Endothelial cell of umbilical vein (primary cell): ENCODE measurements around the gene CCDC69. TPM values are rescaled to one million over a fixed set of nuclear protein-coding genes. Genes with fewer than 3 reads are reported as not detected.
A peak's percentile ranks its signal among the peaks of the same experiment; 100 is the strongest.

Source experiments
- BruUV-seq: library from RNA; stranded (reverse); fragments of 400-500 nt; replicated peaks from 2 replicates; lab custom pipeline; 2021; lab: Mats Ljungman, UMichigan
- CTCF ChIA-PET: fragments of 300-600, 350-600 bp; sonication (Branson Sonifier 250); formaldehyde crosslinking; loops from one replicate; lab custom pipeline; 2021; ENCODE audit warnings: antibody characterized with exemption, inconsistent platforms; lab: Charles Lee
- POLR2A ChIA-PET: fragments of 300-600, 350-600 bp; sonication (Branson Sonifier 250); formaldehyde crosslinking; loops from one replicate; lab custom pipeline; 2021; ENCODE audit warnings: antibody characterized with exemption, inconsistent platforms; lab: Charles Lee
- DNase-seq: peaks from one replicate; pipeline ENCODE4 v3.0.0-alpha.2; 2011; ENCODE audit warnings: low read depth, low spot score
- FAIRE-seq: peaks from 2 replicates; lab custom pipeline; 2011; peaks lifted over from hg19 to GRCh38; lab: Jason Lieb, UNC
- H2AFZ ChIP-seq: 2 replicates; pipeline ENCODE4 v1.6.0; 2012; ENCODE audit warnings: low read depth, low read length, control low read depth, inconsistent platforms
- H3K27ac ChIP-seq: 2 replicates; pipeline ENCODE4 v1.5.1; 2011; ENCODE audit warnings: low read depth, mild to moderate bottlenecking, control low read depth, low read length, moderate library complexity; ENCODE audit not compliant: insufficient read depth
- H3K27me3 ChIP-seq, 2 experiments: 2 replicates each; pipeline versions ENCODE4 v1.6.0 to v1.6.1; 2011; ENCODE audit warnings: low read length in 2 of 2, mixed read lengths in 1 of 2; ENCODE audit not compliant: control insufficient read depth in 2 of 2, insufficient read depth in 2 of 2
- H3K36me3 ChIP-seq, 2 experiments: 2 replicates in 1 of 2; 3 replicates in 1 of 2; pipeline ENCODE4 v1.5.1; 2011; ENCODE audit warnings: low read length in 2 of 2, mild to moderate bottlenecking in 1 of 2, moderate library complexity in 1 of 2; ENCODE audit not compliant: control insufficient read depth in 2 of 2, insufficient read depth in 2 of 2; ENCODE audit errors: extremely low read depth in 1 of 2
- H3K4me1 ChIP-seq: 3 replicates; pipeline ENCODE4 v1.5.1; 2011; ENCODE audit warnings: mild to moderate bottlenecking, low read length; ENCODE audit not compliant: control insufficient read depth, insufficient read depth; ENCODE audit errors: extremely low read depth
- H3K4me2 ChIP-seq: 2 replicates; pipeline ENCODE4 v1.6.1; 2011; ENCODE audit warnings: low read length, control low read depth, mixed read lengths; ENCODE audit not compliant: insufficient read depth
- H3K4me3 ChIP-seq, 3 experiments: fragments of 200-600 bp in 1 of 3; sonication (generic), shearing (Covaris generic) in 1 of 3; replicated peaks in 1 of 3; 2 replicates each; pipeline ENCODE4 v1.5.1; 2011 to 2016; ENCODE audit warnings: control low read depth in 3 of 3, low read length in 3 of 3, mild to moderate bottlenecking in 2 of 3, inconsistent platforms in 1 of 3, low read depth in 1 of 3, moderate library complexity in 1 of 3; ENCODE audit not compliant: insufficient read depth in 1 of 3
- H3K79me2 ChIP-seq: 2 replicates; pipeline ENCODE4 v1.6.0; 2012; ENCODE audit warnings: low read length, inconsistent platforms; ENCODE audit not compliant: control insufficient read depth, insufficient read depth
- H3K9ac ChIP-seq: replicated peaks from 2 replicates; pipeline ENCODE3; 2011; ENCODE audit warnings: low read length, control low read depth; ENCODE audit not compliant: insufficient read depth; ENCODE audit errors: extremely low read depth
- H3K9me1 ChIP-seq: replicated peaks from 3 replicates; pipeline ENCODE4 v1.6.0; 2011; ENCODE audit warnings: mild to moderate bottlenecking, low read length; ENCODE audit not compliant: control insufficient read depth, insufficient read depth; ENCODE audit errors: extremely low read depth
- H3K9me3 ChIP-seq: replicated peaks from 2 replicates; pipeline ENCODE4 v1.5.1; 2012; ENCODE audit warnings: low read length, inconsistent platforms; ENCODE audit not compliant: control insufficient read depth, insufficient read depth
- H4K20me1 ChIP-seq: replicated peaks from 2 replicates; pipeline ENCODE3; 2011; ENCODE audit warnings: mild to moderate bottlenecking, low read length; ENCODE audit not compliant: control insufficient read depth, insufficient read depth; ENCODE audit errors: extremely low read depth
- EZH2 ChIP-seq: IDR thresholded peaks from 2 replicates; pipeline ENCODE4 v1.6.1; 2012; ENCODE audit warnings: borderline replicate concordance, low read depth, mild to moderate bottlenecking, moderate library complexity, low read length, inconsistent platforms; ENCODE audit not compliant: severe bottlenecking
- FOS ChIP-seq: IDR thresholded peaks from 2 replicates; pipeline ENCODE4 v1.6.1; 2011; ENCODE audit warnings: mild to moderate bottlenecking, low read length, moderate library complexity, borderline replicate concordance; ENCODE audit not compliant: insufficient read depth
- GATA2 ChIP-seq: IDR thresholded peaks from 2 replicates; pipeline ENCODE4 v1.7.0; 2011; ENCODE audit warnings: low read depth, mild to moderate bottlenecking, moderate library complexity, mixed read lengths, low read length; ENCODE audit not compliant: insufficient read length, insufficient read depth
- JUN ChIP-seq: IDR thresholded peaks from 2 replicates; pipeline ENCODE4 v1.6.1; 2011; ENCODE audit warnings: borderline replicate concordance, low read depth; ENCODE audit not compliant: insufficient read length, insufficient read depth
- MYC ChIP-seq: IDR thresholded peaks from one replicate; pipeline ENCODE4 v1.6.1; 2011; ENCODE audit warnings: mild to moderate bottlenecking, low read depth, low read length
- POLR2A ChIP-seq: IDR thresholded peaks from 2 replicates; pipeline ENCODE4 v1.6.1; 2012; ENCODE audit warnings: low read depth, mild to moderate bottlenecking, control low read depth, low read length
- POLR2AphosphoS5 ChIP-seq: IDR thresholded peaks from 2 replicates; pipeline ENCODE4 v1.6.1; 2012; ENCODE audit warnings: low read depth, mild to moderate bottlenecking, control low read depth, low read length, moderate library complexity; ENCODE audit not compliant: insufficient read depth
- dilution Hi-C: fragments of 300-500 bp; cut with MboI; formaldehyde crosslinking; loops from one replicate; pipeline ENCODE4 v1.15.0; 2019; ENCODE audit warnings: low sequenced_read_pairs; ENCODE audit not compliant: extremely low pct_ligation_motif_present
- intact Hi-C: fragments of 100-400 bp; cut with micrococcal nuclease; formaldehyde crosslinking; loops from one replicate; pipeline ENCODE4 v1.10.0; 2022
- polyA plus RNA-seq, 4 experiments: library from polyadenylated mRNA; depleted of rRNA in 3 of 4; stranded (reverse) in 3 of 4; unstranded in 1 of 4; fragments of >200 nt; gene quantifications; 2 replicates each; pipeline versions ENCODE4 v1.2.1 to v1.2.3, GENCODE V29; 2011 to 2012; ENCODE audit warnings: missing spikeins in 1 of 4
- total RNA-seq: library from RNA; stranded (reverse); gene quantifications from 2 replicates; pipeline ENCODE4 v1.2.3, GENCODE V29; 2021
- TF ChIP-seq, protein P1 (sequence below): IDR thresholded peaks from 2 replicates; pipeline ENCODE4 v1.6.1; 2011; ENCODE audit not compliant: insufficient read depth, insufficient read length
- TF ChIP-seq, protein P2 (sequence below), 2 donors: IDR thresholded peaks; 1 replicate in 1 of 2; 2 replicates in 1 of 2; pipeline ENCODE4 v1.5.1; 2011; ENCODE audit warnings: low read length in 2 of 2, mild to moderate bottlenecking in 2 of 2, moderate library complexity in 2 of 2, control low read depth in 1 of 2, inconsistent platforms in 1 of 2, low read depth in 1 of 2; ENCODE audit not compliant: insufficient read depth in 1 of 2; ENCODE audit errors: extremely low read depth in 1 of 2

CCDC69 gene
- total and polyA plus RNA-seq, 2 donors (not counting 3 experiments of a cell fraction or from before 2014, with no cell fraction given) = 4.1 to 4.5 TPM

GRCh38 chr5:151214614-151215545 is 9.0 kb downstream of the CCDC69 start:
- no peaks in the 10 kb centered on the region for H4K20me1 ChIP-seq
- no peaks in the 10 kb centered on the region for H3K9me3 ChIP-seq
- no peak overlapping the region for H3K27ac ChIP-seq
- no peaks in the 10 kb centered on the region for H3K9me1 ChIP-seq
- BruUV-seq = no TSS peak
- peak overlapping the region; percentile 2 for H3K4me2 ChIP-seq
- FAIRE-seq (no peak), DNase-seq (no peak)
- TF ChIP-seq MYC (no peak), POLR2A (no peak), GATA2 (no peak), POLR2AphosphoS5 (no peak), FOS (no peak), EZH2 (no peak), JUN (no peak)
- TF ChIP-seq, protein P1, sequence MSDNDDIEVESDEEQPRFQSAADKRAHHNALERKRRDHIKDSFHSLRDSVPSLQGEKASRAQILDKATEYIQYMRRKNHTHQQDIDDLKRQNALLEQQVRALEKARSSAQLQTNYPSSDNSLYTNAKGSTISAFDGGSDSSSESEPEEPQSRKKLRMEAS = no peak
- TF ChIP-seq, protein P2, sequence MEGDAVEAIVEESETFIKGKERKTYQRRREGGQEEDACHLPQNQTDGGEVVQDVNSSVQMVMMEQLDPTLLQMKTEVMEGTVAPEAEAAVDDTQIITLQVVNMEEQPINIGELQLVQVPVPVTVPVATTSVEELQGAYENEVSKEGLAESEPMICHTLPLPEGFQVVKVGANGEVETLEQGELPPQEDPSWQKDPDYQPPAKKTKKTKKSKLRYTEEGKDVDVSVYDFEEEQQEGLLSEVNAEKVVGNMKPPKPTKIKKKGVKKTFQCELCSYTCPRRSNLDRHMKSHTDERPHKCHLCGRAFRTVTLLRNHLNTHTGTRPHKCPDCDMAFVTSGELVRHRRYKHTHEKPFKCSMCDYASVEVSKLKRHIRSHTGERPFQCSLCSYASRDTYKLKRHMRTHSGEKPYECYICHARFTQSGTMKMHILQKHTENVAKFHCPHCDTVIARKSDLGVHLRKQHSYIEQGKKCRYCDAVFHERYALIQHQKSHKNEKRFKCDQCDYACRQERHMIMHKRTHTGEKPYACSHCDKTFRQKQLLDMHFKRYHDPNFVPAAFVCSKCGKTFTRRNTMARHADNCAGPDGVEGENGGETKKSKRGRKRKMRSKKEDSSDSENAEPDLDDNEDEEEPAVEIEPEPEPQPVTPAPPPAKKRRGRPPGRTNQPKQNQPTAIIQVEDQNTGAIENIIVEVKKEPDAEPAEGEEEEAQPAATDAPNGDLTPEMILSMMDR (IDR thresholded peaks at IDR 0.05; ENCODE audit: extremely low read depth in 1 of 2, insufficient read depth in 1 of 2, low read depth in 1 of 2, low read length in 2 of 2) = no peak
- intact Hi-C loops (no loop called here), dilution Hi-C loops (no loop called here)
- no peak overlapping the region for H3K9ac ChIP-seq
- no peaks in the 10 kb centered on the region for H3K27me3 ChIP-seq
- peak overlapping the region; percentile 87 for H2AFZ ChIP-seq
- ChIA-PET POLR2A (no interaction called here), CTCF (interaction anchor here (0.7 to 2.4 kb wide), 6 partner anchors 9 to 89 kb away, joined by 3 to 11 read pairs (median 5); partner anchors contain the start of gene CCDC69)
- no peaks in the 10 kb centered on the region for H3K36me3 ChIP-seq
- no peaks in the 10 kb centered on the region for H3K79me2 ChIP-seq
- peaks cover 10% of the 10 kb centered on the region for H3K4me1 ChIP-seq
- H3K4me3 ChIP-seq = no peak overlapping the region
